ENCODE results near the gene SV2B. TPM values are rescaled to one million over a fixed set of nuclear protein-coding genes. Genes with fewer than 3 reads are reported as not detected.

The SV2B gene
- total RNA-seq, 1 experiment from 2014 or later, result not detected

- no peaks in the 10 kb centered on the region for H3K36me3 ChIP-seq (ENCODE audit: low read depth)
Measured at GRCh38 chr15:91196768-91197167, 96.7 kb downstream of the SV2B start.

GRCh38 chr15:91199511-91199910 is 99.5 kb downstream of the SV2B start:
- H4K20me1 ChIP-seq (ENCODE audit: insufficient read depth), result no peaks in the 10 kb centered on the region
- H3K36me3 ChIP-seq (ENCODE audit: low read depth), result no peaks in the 10 kb centered on the region
- no peaks in the 10 kb centered on the region for H3F3A ChIP-seq (ENCODE audit: insufficient read depth, low read depth)
- H3K27me3 ChIP-seq (ENCODE audit: insufficient read depth, low read depth), result peaks cover 59% of the 10 kb centered on the region
- no peaks in the 10 kb centered on the region for H3K9me3 ChIP-seq (ENCODE audit: insufficient read depth, low read depth)
- ChIA-PET CTCF (no interaction called here), POLR2A (ENCODE audit: unreplicated experiment) (no interaction called here)
- no peak overlapping the region for H3K27ac ChIP-seq
- TF ChIP-seq CTCF (conservative IDR thresholded peaks at IDR 0.05) (no peak), EZH2 (IDR thresholded peaks at IDR 0.05; ENCODE audit: low read depth) (no peak)
- no TSS peak for BruUV-seq (replicated peaks)
- H2AFZ ChIP-seq, result no peak overlapping the region
- no peak overlapping the region for H3K4me3 ChIP-seq
- H3K79me2 ChIP-seq (ENCODE audit: low read depth), result no peaks in the 10 kb centered on the region
- H3K4me1 ChIP-seq (replicated peaks; ENCODE audit: insufficient read depth), result no peaks in the 10 kb centered on the region
- intact Hi-C loops (cut with micrococcal nuclease; ENCODE audit: unreplicated experiment), result loop anchor here (10.0 kb wide), 1 partner anchor 125 kb away; no protein-coding TSS in a partner anchor
- no peak overlapping the region for H3K4me2 ChIP-seq
- DNase-seq, result no peak
- no peaks in the 10 kb centered on the region for H3K9me2 ChIP-seq (ENCODE audit: insufficient read depth)

More at GRCh38 chr15:91196768-91197167, 96.7 kb downstream of the SV2B start:
- Histone ChIP-seq H3K4me3 (no peak overlapping the region), H3K27ac (no peak overlapping the region), H3K4me1 (replicated peaks; ENCODE audit: insufficient read depth) (no peaks in the 10 kb centered on the region), H3K27me3 (ENCODE audit: insufficient read depth, low read depth) (peaks cover 65% of the 10 kb centered on the region), H3K9me3 (ENCODE audit: insufficient read depth, low read depth) (no peaks in the 10 kb centered on the region), H3F3A (ENCODE audit: insufficient read depth, low read depth) (no peaks in the 10 kb centered on the region), H3K79me2 (ENCODE audit: low read depth) (no peaks in the 10 kb centered on the region), H2AFZ (no peak overlapping the region), H4K20me1 (ENCODE audit: insufficient read depth) (no peaks in the 10 kb centered on the region), H3K4me2 (no peak overlapping the region), H3K9me2 (ENCODE audit: insufficient read depth) (no peaks in the 10 kb centered on the region)
- TF ChIP-seq CTCF (conservative IDR thresholded peaks at IDR 0.05) (no peak), EZH2 (IDR thresholded peaks at IDR 0.05; ENCODE audit: low read depth) (no peak)
- POLR2A ChIA-PET (ENCODE audit: unreplicated experiment), result no interaction called here
- CTCF ChIA-PET, result no interaction called here
- intact Hi-C loops (cut with micrococcal nuclease; ENCODE audit: unreplicated experiment), result loop anchor here (10.0 kb wide), 1 partner anchor 122 kb away; no protein-coding TSS in a partner anchor
- no peak for DNase-seq
- BruUV-seq (replicated peaks), result no TSS peak

GRCh38 chr15:91200101-91200754 is 100.2 kb downstream of the SV2B start:
- no TSS peak for BruUV-seq (replicated peaks)
- H3K4me1 ChIP-seq (replicated peaks; ENCODE audit: insufficient read depth), result no peaks in the 10 kb centered on the region
- H2AFZ ChIP-seq, result no peak overlapping the region
- no peak for DNase-seq
- no peaks in the 10 kb centered on the region for H3K9me3 ChIP-seq (ENCODE audit: insufficient read depth, low read depth)
- H3K36me3 ChIP-seq (ENCODE audit: low read depth), result no peaks in the 10 kb centered on the region
- POLR2A ChIA-PET (ENCODE audit: unreplicated experiment), result no interaction called here
- H3K4me2 ChIP-seq, result no peak overlapping the region
- H3K27ac ChIP-seq, result no peak overlapping the region
- no peak overlapping the region for H3K4me3 ChIP-seq
- H3F3A ChIP-seq (ENCODE audit: insufficient read depth, low read depth), result no peaks in the 10 kb centered on the region
- CTCF ChIA-PET, result no interaction called here
- H3K9me2 ChIP-seq (ENCODE audit: insufficient read depth), result no peaks in the 10 kb centered on the region
- TF ChIP-seq CTCF (conservative IDR thresholded peaks at IDR 0.05) (no peak), EZH2 (IDR thresholded peaks at IDR 0.05; ENCODE audit: low read depth) (no peak)
- H3K79me2 ChIP-seq (ENCODE audit: low read depth), result no peaks in the 10 kb centered on the region
- peaks cover 62% of the 10 kb centered on the region for H3K27me3 ChIP-seq (ENCODE audit: insufficient read depth, low read depth)
- intact Hi-C loops (cut with micrococcal nuclease; ENCODE audit: unreplicated experiment), result no loop called here
- no peaks in the 10 kb centered on the region for H4K20me1 ChIP-seq (ENCODE audit: insufficient read depth)
